HG03469 (cell line): Measurements from ENCODE around the gene SPDYE17.
"Not testable (repeated sequence)": the region's sequence is repeated elsewhere in the genome, so short reads cannot be mapped to it uniquely, and the experiment has no call there.

ENCODE experiments used
- ATAC-seq: cut with Tn5 transposase; IDR thresholded peaks from one replicate; pipeline ENCODE4 v1.9.1; 2021; ENCODE audit warnings: mild to moderate bottlenecking, moderate library complexity, moderate number of reproducible peaks; ENCODE audit not compliant: unreplicated experiment

Gene SPDYE17

GRCh38 chr7:76998764-76999450, 33.3 kb downstream of the SPDYE17 start:
- ATAC-seq: not testable (repeated sequence)

- ATAC-seq: no peak
These were observed 33.9 kb downstream of the SPDYE17 start for GRCh38 chr7:76998285-76998589.

GRCh38 chr7:76997381-76998284, 34.5 kb downstream of the SPDYE17 start:
- no peak for ATAC-seq

- ATAC-seq: not testable (repeated sequence)
These were observed 35.2 kb downstream of the SPDYE17 start for GRCh38 chr7:76996932-76997331.

GRCh38 chr7:76994286-76994685, 37.9 kb downstream of the SPDYE17 start:
- not testable (repeated sequence) for ATAC-seq

GRCh38 chr7:76993831-76994230, 38.3 kb downstream of the SPDYE17 start:
- ATAC-seq: not testable (repeated sequence)

- not testable (repeated sequence) for ATAC-seq
These were observed 39.3 kb downstream of the SPDYE17 start for GRCh38 chr7:76992871-76993270.

GRCh38 chr7:76992204-76992603, 40.0 kb downstream of the SPDYE17 start:
- ATAC-seq: not testable (repeated sequence)

GRCh38 chr7:76990202-76990601, 42.0 kb downstream of the SPDYE17 start:
- ATAC-seq: not testable (repeated sequence)

GRCh38 chr7:76985924-76986717, 46.0 kb downstream of the SPDYE17 start:
- not testable (repeated sequence) for ATAC-seq

- ATAC-seq: peak; percentile 98
These were observed 47.4 kb downstream of the SPDYE17 start for GRCh38 chr7:76984784-76985136.

GRCh38 chr7:76983937-76984783, 48.0 kb downstream of the SPDYE17 start:
- not testable (repeated sequence) for ATAC-seq

GRCh38 chr7:76983333-76983732, 48.8 kb downstream of the SPDYE17 start:
- not testable (repeated sequence) for ATAC-seq

- ATAC-seq: not testable (repeated sequence)
These were observed 49.7 kb downstream of the SPDYE17 start for GRCh38 chr7:76982501-76982900.

- not testable (repeated sequence) for ATAC-seq
These were observed 50.8 kb downstream of the SPDYE17 start for GRCh38 chr7:76981187-76981970.

GRCh38 chr7:76980576-76980975, 51.6 kb downstream of the SPDYE17 start:
- ATAC-seq: not testable (repeated sequence)

GRCh38 chr7:76977761-76978367, 54.3 kb downstream of the SPDYE17 start:
- not testable (repeated sequence) for ATAC-seq

GRCh38 chr7:76974793-76975579, 57.2 kb downstream of the SPDYE17 start:
- not testable (repeated sequence) for ATAC-seq
